LNCaP clone FGC (cell line): Measurements from ENCODE around the gene CASP7.

Experiments
- DNase-seq: peaks from one replicate; pipeline ENCODE4 v3.0.0-alpha.2; 2011; ENCODE audit warnings: low read depth
- H3K4me3 ChIP-seq: 2 replicates; pipeline ENCODE4 v1.5.1; 2011; ENCODE audit warnings: mild to moderate bottlenecking, low read depth, low read length, control low read depth
- TF ChIP-seq, protein P1 (sequence below): IDR thresholded peaks from 2 replicates; pipeline ENCODE4 v1.5.1; 2012; ENCODE audit warnings: mild to moderate bottlenecking; ENCODE audit not compliant: control insufficient read depth, insufficient read depth; ENCODE audit errors: extremely low read depth

CASP7 gene

DNA sequence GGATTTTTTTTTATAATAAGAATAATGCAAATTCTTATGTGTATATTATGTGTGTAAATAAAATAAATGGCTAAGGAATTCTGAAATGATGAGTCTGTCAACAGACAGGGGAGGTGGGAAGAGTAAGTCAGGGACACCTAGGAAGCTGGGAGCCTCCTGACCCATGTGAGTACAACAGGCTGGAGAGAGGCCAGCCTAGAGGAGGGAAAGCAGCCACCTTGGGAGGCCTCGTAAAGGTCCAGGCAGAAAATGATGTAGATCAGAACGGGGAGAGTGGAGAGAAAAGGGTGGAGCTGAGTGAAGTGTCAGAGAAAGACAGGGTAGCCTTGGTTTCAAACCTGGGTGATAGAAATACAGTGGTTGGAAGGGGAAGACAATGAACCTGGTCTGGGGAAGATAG, 22.8 kb upstream of the CASP7 start:
- TF ChIP-seq, protein P1, sequence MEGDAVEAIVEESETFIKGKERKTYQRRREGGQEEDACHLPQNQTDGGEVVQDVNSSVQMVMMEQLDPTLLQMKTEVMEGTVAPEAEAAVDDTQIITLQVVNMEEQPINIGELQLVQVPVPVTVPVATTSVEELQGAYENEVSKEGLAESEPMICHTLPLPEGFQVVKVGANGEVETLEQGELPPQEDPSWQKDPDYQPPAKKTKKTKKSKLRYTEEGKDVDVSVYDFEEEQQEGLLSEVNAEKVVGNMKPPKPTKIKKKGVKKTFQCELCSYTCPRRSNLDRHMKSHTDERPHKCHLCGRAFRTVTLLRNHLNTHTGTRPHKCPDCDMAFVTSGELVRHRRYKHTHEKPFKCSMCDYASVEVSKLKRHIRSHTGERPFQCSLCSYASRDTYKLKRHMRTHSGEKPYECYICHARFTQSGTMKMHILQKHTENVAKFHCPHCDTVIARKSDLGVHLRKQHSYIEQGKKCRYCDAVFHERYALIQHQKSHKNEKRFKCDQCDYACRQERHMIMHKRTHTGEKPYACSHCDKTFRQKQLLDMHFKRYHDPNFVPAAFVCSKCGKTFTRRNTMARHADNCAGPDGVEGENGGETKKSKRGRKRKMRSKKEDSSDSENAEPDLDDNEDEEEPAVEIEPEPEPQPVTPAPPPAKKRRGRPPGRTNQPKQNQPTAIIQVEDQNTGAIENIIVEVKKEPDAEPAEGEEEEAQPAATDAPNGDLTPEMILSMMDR = no peak
- no peak overlapping the region for H3K4me3 ChIP-seq
- no peak for DNase-seq

DNA sequence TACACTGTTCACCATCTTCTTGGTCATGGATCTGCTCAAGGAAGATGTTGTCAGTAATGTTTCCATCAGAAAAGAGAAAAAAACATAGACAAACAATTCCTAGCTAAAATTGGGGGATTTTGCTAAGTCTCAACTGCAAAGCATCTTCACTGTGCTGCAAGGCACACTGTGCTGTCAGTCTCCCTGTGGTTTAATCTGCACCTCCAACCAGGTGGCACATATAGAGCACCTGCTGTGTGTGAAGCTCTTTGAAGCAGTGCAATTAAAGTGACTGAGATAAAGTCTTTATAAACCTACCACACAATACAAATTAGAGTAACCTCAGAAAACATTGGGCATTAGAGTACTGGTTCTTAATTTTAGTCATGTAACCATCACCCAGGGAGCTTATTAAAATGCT, 22.2 kb upstream of the CASP7 start:
- TF ChIP-seq, protein P1 = no peak
- H3K4me3 ChIP-seq = no peak overlapping the region
- no peak for DNase-seq

DNA sequence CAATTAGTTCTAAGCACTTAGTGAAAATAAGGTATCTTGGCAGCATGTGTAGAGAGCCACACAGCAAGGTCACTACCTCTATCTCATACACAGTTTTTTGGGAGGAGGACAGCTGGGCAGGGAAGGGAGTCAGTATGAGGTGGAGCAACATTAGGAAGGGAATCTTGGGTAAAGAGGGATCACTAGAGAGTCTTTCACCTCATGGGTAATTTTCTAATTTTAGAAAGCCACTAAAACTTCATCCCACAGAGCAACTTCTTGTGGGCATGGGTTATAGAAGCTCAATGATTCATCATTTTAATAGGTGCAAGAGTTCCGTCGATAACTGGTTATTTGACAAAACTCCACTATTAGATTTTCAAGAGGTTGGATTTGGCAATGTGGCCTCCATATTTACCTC, 18.4 kb upstream of the CASP7 start:
- H3K4me3 ChIP-seq = no peak overlapping the region
- TF ChIP-seq, protein P1 = no peak
- DNase-seq = no peak

DNA sequence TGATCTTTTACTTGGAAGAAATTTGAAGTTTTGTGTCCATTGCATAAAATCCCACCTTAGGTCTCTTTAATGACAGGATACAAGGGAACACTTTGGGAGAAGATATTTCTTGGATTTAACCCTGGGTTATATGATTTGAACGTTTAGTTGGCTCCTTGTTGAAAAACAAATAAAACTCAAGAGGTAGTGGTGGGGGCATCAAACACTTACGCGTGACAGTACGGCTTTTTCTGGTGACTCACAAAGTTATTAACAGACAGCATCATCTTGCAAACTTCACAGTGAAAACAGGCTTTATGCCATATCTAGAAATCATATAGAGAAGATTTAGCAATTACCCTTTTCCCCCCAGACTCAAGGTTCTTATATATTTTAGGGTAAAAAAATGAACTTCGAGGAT, 16.6 kb upstream of the CASP7 start:
- no peak for DNase-seq
- H3K4me3 ChIP-seq = no peak overlapping the region
- TF ChIP-seq, protein P1 = no peak

DNA sequence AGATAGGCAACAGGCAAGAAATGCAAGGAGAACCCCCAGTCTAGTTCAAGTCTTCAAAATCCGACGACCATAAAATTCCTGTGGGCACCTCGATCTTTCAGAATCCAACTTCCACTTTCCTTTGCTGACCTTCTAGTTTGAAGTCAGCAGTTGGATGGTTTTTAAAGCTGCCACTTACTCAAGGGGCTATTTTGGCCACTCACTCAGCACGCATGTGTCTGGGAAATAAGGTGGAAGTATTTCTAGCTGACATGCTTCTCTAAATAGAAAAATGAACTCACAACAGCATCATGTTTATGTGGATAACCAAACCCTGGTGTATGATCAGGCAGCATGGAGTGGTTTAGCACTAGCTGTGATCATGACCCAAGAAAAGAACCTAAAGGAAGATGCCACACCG, 15.8 kb upstream of the CASP7 start, which contains the start of gene NRAP:
TSS of gene NRAP (minus strand) at position 134 of the 400 bp plus-strand sequence. CDS start 159 bp downstream, outside the sequence.
- TF ChIP-seq, protein P1 = no peak
- H3K4me3 ChIP-seq = no peak within 1 kb of the TSS
- DNase-seq = no peak

DNA sequence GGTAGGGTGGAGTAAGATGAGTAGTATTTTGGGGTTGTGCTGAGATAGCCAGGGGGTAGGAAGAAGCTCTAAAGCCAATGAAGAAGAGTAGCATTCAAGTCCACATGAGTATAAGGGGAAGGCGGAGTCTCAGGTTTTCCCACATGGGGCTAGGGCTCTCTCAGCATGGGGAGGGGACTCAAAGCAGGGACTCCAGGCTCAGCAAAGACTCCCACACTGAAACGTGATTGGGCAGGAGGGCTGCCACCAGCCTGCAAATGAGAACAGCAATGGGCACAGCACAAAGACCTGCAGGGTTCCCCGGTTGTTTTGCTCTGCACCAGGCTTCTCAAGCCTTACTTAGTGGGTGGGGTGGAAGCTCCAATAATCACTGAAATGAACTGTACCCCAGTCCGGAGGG, 14.4 kb upstream of the CASP7 start:
- no peak for DNase-seq
- TF ChIP-seq, protein P1 = no peak

DNA sequence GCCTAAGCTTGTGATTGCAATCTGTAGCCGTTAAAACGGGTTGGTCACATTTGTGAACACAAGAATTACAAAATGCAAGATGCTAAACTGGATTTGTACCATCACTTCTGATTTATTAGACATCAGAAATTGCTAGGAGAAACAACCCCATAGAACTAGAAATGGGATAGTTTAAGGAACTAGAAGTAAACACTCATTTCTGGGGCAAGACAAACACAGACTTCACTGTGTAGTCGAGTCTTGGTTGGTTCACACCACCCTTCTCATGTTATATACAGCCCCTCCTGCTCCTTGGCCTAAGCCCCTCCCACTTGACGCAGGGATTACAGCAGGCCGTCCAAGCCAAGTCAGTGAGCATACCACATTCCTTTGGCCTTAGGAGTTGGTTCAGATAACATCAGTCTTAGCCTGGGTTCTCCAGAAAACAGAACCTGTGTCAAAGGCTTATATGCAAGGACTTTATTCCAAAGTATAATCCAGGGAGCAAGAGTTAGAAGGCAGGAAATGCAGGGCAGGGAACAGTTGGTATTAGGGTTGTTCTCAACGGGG, 13.8 kb upstream of the CASP7 start:
- no peak for DNase-seq
- no peak overlapping the region for H3K4me3 ChIP-seq
- TF ChIP-seq, protein P1 = no peak

More for the DNA sequence above, 14.4 kb upstream of the CASP7 start:
- no peak overlapping the region for H3K4me3 ChIP-seq
